Left kidney (tissue), 2 donors: ENCODE data around the gene ASAH2B. TPM values are rescaled to one million over a fixed set of nuclear protein-coding genes. Genes with fewer than 3 reads are reported as not detected.

ENCODE experiments used
- DNase-seq: peaks from one replicate; pipeline ENCODE4 v3.0.0-alpha.2; 2013
- polyA plus RNA-seq: library from polyadenylated mRNA; unstranded; fragments of 120-200 nt; gene quantifications from one replicate; pipeline ENCODE4 v1.2.1, GENCODE V29; 2013; ENCODE audit not compliant: insufficient read length

ASAH2B gene
- polyA plus RNA-seq, 1 donor = 15.2 TPM

DNA sequence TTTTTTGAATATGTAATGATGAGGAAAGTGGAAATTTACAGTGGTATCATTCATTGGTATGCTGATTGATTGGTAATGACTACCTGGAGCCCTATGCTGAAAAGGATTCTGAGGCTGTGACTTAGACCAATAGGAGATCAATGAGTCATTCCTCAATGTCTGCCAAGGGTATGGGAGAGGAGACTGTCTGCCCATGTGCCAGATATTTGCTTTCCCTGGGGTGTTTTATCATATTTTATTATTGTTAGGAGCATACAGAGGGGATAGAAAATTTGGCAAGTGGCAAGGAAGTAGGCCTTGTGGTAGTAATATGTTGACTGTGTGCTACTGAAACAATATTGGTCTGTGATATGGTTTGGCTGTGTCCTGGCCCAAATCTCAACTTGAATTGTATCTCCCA is 54.8 kb downstream of the ASAH2B start:
- DNase-seq = no peak

DNA sequence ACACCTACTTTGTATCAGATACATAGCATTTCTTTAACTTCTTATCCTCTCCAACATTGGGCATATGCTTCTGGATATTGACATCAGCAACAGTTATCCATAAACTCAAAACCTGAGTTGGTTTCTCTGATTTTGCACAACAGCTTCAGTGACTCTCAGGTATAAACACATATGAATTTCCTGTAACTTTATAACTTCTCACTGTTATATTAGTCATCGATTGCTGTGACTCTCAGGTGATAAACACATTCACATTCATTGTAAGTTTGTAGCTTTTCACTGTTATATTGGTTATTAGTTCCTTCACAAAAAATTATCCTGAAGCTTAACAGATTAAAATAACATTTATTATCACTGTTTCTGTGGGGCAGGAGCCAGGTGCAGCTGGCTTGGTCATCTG is 57.0 kb downstream of the ASAH2B start:
- DNase-seq = no peak

DNA sequence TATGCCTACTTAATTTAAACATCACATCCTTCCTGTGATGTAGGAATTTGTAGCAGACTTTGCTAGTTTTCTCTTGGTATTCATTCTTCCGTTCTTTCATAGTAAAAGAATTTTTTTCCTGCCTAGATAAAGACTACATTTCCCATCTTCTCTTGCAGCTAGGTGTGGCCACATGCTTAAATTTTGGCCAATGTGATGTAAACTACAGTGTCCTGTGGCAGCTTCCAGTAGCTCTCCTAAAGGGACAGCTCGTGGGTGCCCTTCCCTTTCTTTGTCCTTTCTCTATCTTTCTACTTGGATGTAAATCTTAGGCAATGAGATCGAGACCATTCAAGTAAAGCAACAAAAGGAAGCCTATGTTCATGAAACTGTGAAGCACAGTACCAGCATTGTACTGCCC is 58.6 kb downstream of the ASAH2B start:
- no peak for DNase-seq

DNA sequence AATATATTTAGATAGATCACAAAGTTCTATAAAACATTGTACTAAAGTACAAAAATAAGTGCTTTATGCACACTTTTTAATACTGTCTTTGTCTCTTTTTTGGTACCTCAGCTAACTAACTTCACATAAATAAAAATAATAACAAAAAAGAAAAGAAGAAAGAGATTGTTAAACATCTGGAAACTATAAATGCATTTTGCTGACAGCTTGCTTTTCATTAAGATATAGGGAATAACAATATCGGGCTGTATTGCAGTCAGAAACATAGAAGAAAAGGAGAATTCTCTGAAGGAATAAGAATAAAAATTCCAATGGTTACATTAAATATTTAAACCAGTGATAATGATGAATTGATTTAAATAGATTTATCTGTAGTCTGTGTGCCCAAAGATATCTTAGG is 59.9 kb downstream of the ASAH2B start:
- no peak for DNase-seq

DNA sequence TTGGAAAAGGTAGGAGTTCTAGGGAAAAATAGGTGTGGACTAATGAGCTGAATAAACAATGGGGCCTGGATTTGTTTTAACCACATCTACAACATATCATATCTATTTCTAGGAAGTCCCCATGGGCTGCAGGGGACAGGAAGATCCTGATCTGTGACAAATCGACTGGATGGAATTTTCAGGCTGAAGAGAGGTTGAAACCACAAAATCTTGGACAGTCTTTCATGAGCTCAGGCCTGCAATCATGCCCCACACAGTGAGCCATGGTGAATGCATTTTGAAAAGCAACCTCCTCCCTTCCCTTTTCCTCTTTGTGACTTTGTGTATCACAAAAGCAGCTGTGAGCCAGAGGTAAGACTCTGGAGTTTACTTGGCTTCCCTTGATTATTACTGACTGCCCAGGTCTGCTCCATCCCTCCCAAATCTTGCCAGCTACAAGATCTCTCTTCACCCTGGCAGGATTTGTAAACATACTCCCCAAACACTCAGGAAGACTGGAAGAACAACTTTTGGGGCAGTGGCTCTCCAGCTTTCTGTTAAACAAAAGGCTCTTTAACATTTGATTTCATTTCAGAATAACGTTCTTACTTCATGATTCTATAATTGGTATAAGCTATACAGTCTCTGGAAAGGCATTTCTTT is 66.4 kb downstream of the ASAH2B start:
- no peak for DNase-seq

DNA sequence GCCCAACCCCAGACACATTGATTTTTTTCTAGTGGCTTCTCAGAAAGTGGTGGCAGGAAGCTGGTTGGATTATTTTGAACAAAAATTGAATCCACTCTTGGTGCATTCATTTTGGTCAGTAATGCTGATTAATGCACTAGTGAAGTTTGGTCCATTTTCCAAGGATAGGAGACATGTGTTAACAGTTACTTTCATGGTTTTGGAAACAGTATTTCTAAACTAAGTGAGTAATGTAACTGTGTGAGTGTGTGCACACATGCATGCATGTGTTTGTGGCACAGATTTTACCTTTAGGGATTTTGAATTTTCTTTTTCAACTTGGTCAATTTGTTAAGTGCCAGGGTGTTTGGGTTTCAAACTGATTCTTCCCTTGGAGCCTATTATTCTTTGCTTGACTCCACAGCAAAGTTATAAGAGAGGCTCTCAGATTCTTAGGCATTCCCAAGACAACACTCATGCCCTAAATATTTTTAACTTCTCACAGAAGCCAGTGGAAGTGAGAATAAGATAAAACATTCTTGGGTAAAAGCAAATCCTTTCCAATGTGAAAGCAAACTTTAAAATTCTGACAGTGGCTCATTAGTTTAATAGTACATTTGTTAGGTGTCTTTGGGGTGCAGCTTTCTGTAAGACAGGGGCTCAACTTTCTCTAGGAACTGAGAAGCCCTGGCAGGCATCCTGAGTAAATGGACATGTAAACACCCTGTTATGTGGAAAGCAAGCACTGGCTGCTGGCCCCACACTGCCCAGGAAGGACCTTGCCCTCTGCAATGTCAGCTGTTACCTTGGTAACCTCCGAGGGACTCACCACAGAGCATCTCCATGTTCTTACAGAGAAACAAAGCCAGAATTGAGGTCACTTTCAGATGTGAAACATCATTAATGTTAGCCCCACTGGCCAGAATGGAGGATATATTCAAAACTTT is 68.4 kb downstream of the ASAH2B start:
- no peak for DNase-seq

Other genes with a start within 250 kb of the ASAH2B start
- 51.9 TPM for gene SGMS1, start 116.0 kb upstream of the ASAH2B start, polyA plus RNA-seq
- gene A1CF, start 145.7 kb downstream of the ASAH2B start, polyA plus RNA-seq = 9.9 TPM